GM12892 (cell line): Measurements from ENCODE around the gene ISCU.

Experiments used
- POLR2A ChIP-seq: IDR thresholded peaks from 2 replicates; pipeline ENCODE4 v1.6.1; 2011; ENCODE audit warnings: low read depth, low read length, control low read depth
- POLR2AphosphoS5 ChIP-seq: IDR thresholded peaks from 2 replicates; pipeline ENCODE4 v1.6.1; 2011; ENCODE audit warnings: low read depth, low read length, control low read depth
- TAF1 ChIP-seq: IDR thresholded peaks from 2 replicates; pipeline ENCODE4 v1.6.1; 2011; ENCODE audit warnings: low read depth, mild to moderate bottlenecking, control low read depth, low read length, borderline replicate concordance

- TF ChIP-seq TAF1 = no peak
- no peak for TF ChIP-seq POLR2A
- no peak for TF ChIP-seq POLR2AphosphoS5
These were observed 15.9 kb downstream of the ISCU start for GRCh38 chr12:108578264-108578663.
